Putamen (tissue), 1 donor: ENCODE data around the gene DPF1.

Experiments used
- DNase-seq: peaks from one replicate; pipeline ENCODE4 v3.0.0-alpha.2; 2016; ENCODE audit warnings: low spot score

The DPF1 gene

GRCh38 chr19:38163419-38164290, 60.4 kb downstream of the DPF1 start:
- DNase-seq = no peak

- DNase-seq = no peak
Observed at GRCh38 chr19:38162632-38163031, 61.4 kb downstream of the DPF1 start.

GRCh38 chr19:38162094-38162493, 61.9 kb downstream of the DPF1 start:
- DNase-seq = no peak
